Lower leg skin (tissue), 3 donors: Measurements from ENCODE around the gene DTL.

Source experiments
- CTCF ChIP-seq, 3 donors: fragments of 450-650 bp; IDR thresholded peaks; one replicate each; pipeline ENCODE4 v1.5.1; 2016; ENCODE audit warnings: antibody characterized with exemption in 3 of 3, mild to moderate bottlenecking in 3 of 3, moderate library complexity in 2 of 3
- POLR2A ChIP-seq, 2 donors: fragments of 450-650 bp; IDR thresholded peaks; one replicate each; pipeline ENCODE4 v1.6.1; 2016 to 2017; ENCODE audit warnings: antibody characterized with exemption in 2 of 2, mild to moderate bottlenecking in 1 of 2, moderate library complexity in 1 of 2

- TF ChIP-seq CTCF (IDR thresholded peaks at IDR 0.05): no peak
- no peak for TF ChIP-seq POLR2A (IDR thresholded peaks at IDR 0.05)
These were observed 94.2 kb downstream of the DTL start for GRCh38 chr1:212129781-212130180.
